ENCODE measurements around the gene RETSAT.

DNA sequence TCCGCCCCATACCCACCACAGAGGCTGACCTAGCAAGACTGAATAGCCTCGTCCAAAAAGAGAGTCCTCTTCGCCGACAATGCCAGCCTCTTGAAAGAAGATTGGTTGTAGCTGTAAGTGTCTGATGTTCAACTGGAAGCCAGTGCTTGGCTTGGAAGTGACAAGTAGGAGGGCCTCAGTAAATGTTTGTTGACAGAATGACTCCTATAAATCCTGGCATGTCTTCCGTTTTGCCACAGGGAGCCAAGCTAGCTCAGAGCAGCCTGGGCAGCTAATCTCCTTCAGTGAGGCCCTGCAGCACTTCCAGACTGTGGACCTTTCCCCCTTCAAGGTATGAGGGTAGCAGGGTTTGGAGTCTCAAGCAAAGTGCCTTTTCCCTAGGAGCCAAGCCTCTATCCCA, 15.2 kb upstream of the RETSAT start:
- TF ChIP-seq MAFK (IDR thresholded peaks at IDR 0.05; ENCODE audit: partially characterized antibody) = no peak
- TF ChIP-seq RNF2 (IDR thresholded peaks at IDR 0.05; ENCODE audit: borderline replicate concordance, low read depth) = no peak
- TF ChIP-seq CTCF (IDR thresholded peaks at IDR 0.05) = no peak
- no peak for TF ChIP-seq EP300 (IDR thresholded peaks at IDR 0.05)
- TF ChIP-seq ESRRA (IDR thresholded peaks at IDR 0.05; ENCODE audit: borderline replicate concordance, low read length) = no peak

All from A549 (cell line).